Kidney (tissue), 14 donors: ENCODE data around the gene SHOX. TPM values are rescaled to one million over a fixed set of nuclear protein-coding genes. Genes with fewer than 3 reads are reported as not detected.

ENCODE experiments used
- DNase-seq, 5 donors: peaks; one replicate each; pipeline ENCODE4 v3.0.0-alpha.2; 2013 to 2020
- FAIRE-seq: peaks from 2 replicates; lab custom pipeline; 2012; peaks lifted over from hg19 to GRCh38; lab: Jason Lieb, UNC
- H3K27ac ChIP-seq, 2 donors: one replicate each; pipeline ENCODE4 v1.7.0; 2013; ENCODE audit warnings: low read depth in 2 of 2, low read length in 2 of 2, inconsistent platforms in 1 of 2
- H3K27me3 ChIP-seq: one replicate; pipeline ENCODE4 v1.7.1; 2013; ENCODE audit warnings: low read length, inconsistent platforms; ENCODE audit not compliant: control insufficient read depth, insufficient read depth
- H3K36me3 ChIP-seq, 3 donors: one replicate each; pipeline versions ENCODE4 v1.7.0 to v1.7.1; 2013; ENCODE audit warnings: low read length in 3 of 3, control low read depth in 1 of 3, inconsistent platforms in 1 of 3; ENCODE audit not compliant: insufficient read depth in 3 of 3, control insufficient read depth in 2 of 3
- H3K4me1 ChIP-seq, 3 donors: one replicate each; pipeline versions ENCODE4 v1.7.0 to v1.7.1; 2013; ENCODE audit warnings: low read length in 3 of 3, inconsistent platforms in 1 of 3, low read depth in 1 of 3; ENCODE audit not compliant: control insufficient read depth in 2 of 3, insufficient read depth in 2 of 3
- H3K4me3 ChIP-seq, 3 donors: one replicate each; pipeline versions ENCODE4 v1.7.0 to v1.8.1; 2013; ENCODE audit warnings: low read length in 3 of 3, control low read depth in 1 of 3, inconsistent platforms in 1 of 3
- H3K9ac ChIP-seq, 3 donors: one replicate each; pipeline versions ENCODE4 v1.7.0 to v1.7.1; 2013; ENCODE audit warnings: low read length in 3 of 3, control low read depth in 1 of 3, inconsistent platforms in 1 of 3
- H3K9me3 ChIP-seq, 3 donors: one replicate each; pipeline versions ENCODE4 v1.7.0 to v1.7.1; 2013; ENCODE audit warnings: low read length in 3 of 3, control low read depth in 1 of 3, inconsistent platforms in 1 of 3; ENCODE audit not compliant: control insufficient read depth in 2 of 3, insufficient read depth in 1 of 3
- CTCF ChIP-seq: IDR thresholded peaks from 3 replicates; pipeline ENCODE4 v1.5.1; 2012; ENCODE audit warnings: mild to moderate bottlenecking, moderate library complexity, borderline replicate concordance; ENCODE audit not compliant: insufficient read depth; ENCODE audit errors: extremely low read depth
- intact Hi-C: fragments of 100-400 bp; cut with DNase I; formaldehyde crosslinking; loops from one replicate; pipeline ENCODE4 v1.11.1; 2022
- polyA plus RNA-seq: library from polyadenylated mRNA; stranded (reverse); fragments of 350-450 nt; fragmentation: Illumina TruSeq; extraction: RNeasy Lipid Tissue Mini Kit (QIAGEN cat#74804); gene quantifications from one replicate; pipeline ENCODE4 v1.2.3, GENCODE V29; 2014; ENCODE audit warnings: low read depth, low replicate concordance; ENCODE audit not compliant: insufficient read depth
- total RNA-seq: library from RNA; stranded (reverse); fragmentation: NEBNext Ultra II Directional; extraction: Animal tissue kit (Norgen Biotek cat#: 25700); gene quantifications from one replicate; pipeline ENCODE4 v1.2.1, GENCODE V29; 2021
- donor health status: control.
- donor health status: control.
- donor health status: control.
- donor health status: control.
- donor health status: control.
- donor health status: DM: yes; HTN: yes; CAD: no.
- donor health status: Normal renal cell carcinoma (clear cell type).

The SHOX gene
- total and polyA plus RNA-seq, 2 donors from 2014 or later, result not detected

GRCh38 chrX:666762-667720, 36.5 kb downstream of the SHOX start:
- Histone ChIP-seq H3K4me3 (no peak overlapping the region), H3K9ac (no peak overlapping the region), H3K36me3 (no peaks in the 10 kb centered on the region), H3K27me3 (no peaks in the 10 kb centered on the region), H3K4me1 (no peaks in the 10 kb centered on the region), H3K27ac (no peak overlapping the region), H3K9me3 (no peaks in the 10 kb centered on the region)
- TF ChIP-seq CTCF, result no peak
- intact Hi-C loops, result no loop called here
- no peak for DNase-seq
- no peak for FAIRE-seq

GRCh38 chrX:670645-671044, 40.1 kb downstream of the SHOX start:
- Histone ChIP-seq H3K36me3 (no peaks in the 10 kb centered on the region), H3K4me1 (no peaks in the 10 kb centered on the region), H3K4me3 (no peak overlapping the region), H3K9me3 (no peaks in the 10 kb centered on the region), H3K27ac (no peak overlapping the region), H3K27me3 (no peaks in the 10 kb centered on the region), H3K9ac (no peak overlapping the region)
- FAIRE-seq, result no peak
- intact Hi-C loops, result no loop called here
- no peak for TF ChIP-seq CTCF
- DNase-seq, result no peak

GRCh38 chrX:672931-673330, 42.3 kb downstream of the SHOX start:
- Histone ChIP-seq H3K9me3 (no peaks in the 10 kb centered on the region), H3K9ac (no peak overlapping the region), H3K27ac (no peak overlapping the region), H3K4me3 (no peak overlapping the region), H3K27me3 (no peaks in the 10 kb centered on the region), H3K4me1 (no peaks in the 10 kb centered on the region), H3K36me3 (no peaks in the 10 kb centered on the region)
- intact Hi-C loops, result no loop called here
- no peak for DNase-seq
- no peak for TF ChIP-seq CTCF
- no peak for FAIRE-seq
